Kasumi-1 (cell line): Measurements from ENCODE around the gene PCED1B.

Source experiments
- DNase-seq, 2 experiments: peaks; one replicate each; lab custom pipeline; 2025; lab: John Stamatoyannopoulos, UW

The PCED1B gene

DNA sequence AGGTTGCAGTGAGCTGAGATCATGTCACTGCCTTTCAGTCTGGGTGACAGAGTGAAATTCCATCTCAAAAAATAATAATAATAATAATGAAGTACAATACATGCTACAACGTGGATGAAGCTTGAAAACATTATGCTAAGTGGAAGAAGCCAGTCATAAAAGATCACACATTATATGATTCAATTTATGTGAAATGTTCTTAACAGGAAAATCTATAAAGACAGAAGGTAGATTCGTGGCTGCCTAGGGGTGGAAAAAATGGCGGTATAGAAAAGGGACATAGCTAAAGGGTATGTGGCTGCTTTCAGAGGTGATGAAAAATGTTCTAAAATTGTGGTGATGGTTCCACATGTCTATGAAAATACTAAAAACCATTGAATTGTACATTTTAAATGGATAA, 41.3 kb downstream of the PCED1B start:
- no peak for DNase-seq

GRCh38 chr12:47121146-47121545, 41.7 kb downstream of the PCED1B start:
- DNase-seq: no peak

DNA sequence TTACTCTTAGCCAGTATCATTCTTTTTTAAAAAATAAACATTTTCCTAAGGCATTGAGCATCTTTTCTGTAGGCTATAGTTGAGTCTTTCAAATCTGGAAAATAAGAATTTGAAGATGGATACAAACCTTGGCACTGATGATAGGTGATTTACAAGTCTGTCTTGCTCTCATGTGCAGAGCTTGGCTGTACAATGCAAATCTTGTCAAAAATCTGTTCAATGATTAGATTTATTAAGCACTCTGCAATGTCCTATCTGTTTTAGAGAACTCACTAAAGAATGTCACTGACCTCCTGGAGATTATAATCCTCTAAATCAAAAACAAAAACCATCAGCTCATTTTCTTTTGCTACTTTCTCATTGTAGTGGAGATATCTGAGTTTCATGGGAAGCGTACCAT, 43.2 kb downstream of the PCED1B start:
- no peak for DNase-seq

- DNase-seq: no peak
Measured at GRCh38 chr12:47123730-47124129, 44.3 kb downstream of the PCED1B start.

GRCh38 chr12:47124451-47124850, 45.0 kb downstream of the PCED1B start:
- no peak for DNase-seq

- no peak for DNase-seq
Measured at GRCh38 chr12:47126246-47126645, 46.8 kb downstream of the PCED1B start.

GRCh38 chr12:47131011-47131410, 51.6 kb downstream of the PCED1B start:
- no peak for DNase-seq

GRCh38 chr12:47134005-47134404, 54.6 kb downstream of the PCED1B start:
- no peak for DNase-seq

DNA sequence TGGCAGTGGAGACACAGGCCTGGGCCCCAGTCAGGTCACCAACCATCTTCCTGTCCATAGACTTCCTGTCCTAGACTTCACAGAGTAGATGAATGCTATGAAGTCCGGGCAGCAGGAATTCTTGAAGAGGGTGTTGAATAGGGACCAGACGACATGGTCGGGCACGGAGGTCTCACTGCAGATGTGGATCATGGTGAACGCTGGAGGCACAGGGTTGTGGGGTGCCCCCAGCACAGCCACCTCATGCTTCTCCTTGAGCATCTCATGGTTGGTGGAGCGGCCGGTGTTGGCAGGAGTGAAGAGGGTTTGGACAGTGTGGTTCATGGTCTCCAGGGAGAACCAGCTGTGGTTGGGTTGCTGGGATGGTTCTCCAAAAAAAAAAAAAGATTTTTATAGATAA, 56.2 kb downstream of the PCED1B start:
- DNase-seq: no peak

- peak; percentile 39 to 50 for DNase-seq
Measured at GRCh38 chr12:47139000-47139681, 59.7 kb downstream of the PCED1B start.

- no peak for DNase-seq
Measured at GRCh38 chr12:47141459-47141858, 62.0 kb downstream of the PCED1B start.

GRCh38 chr12:47144769-47145168, 65.3 kb downstream of the PCED1B start:
- no peak for DNase-seq

GRCh38 chr12:47145188-47145587, 65.8 kb downstream of the PCED1B start:
- DNase-seq: no peak

DNA sequence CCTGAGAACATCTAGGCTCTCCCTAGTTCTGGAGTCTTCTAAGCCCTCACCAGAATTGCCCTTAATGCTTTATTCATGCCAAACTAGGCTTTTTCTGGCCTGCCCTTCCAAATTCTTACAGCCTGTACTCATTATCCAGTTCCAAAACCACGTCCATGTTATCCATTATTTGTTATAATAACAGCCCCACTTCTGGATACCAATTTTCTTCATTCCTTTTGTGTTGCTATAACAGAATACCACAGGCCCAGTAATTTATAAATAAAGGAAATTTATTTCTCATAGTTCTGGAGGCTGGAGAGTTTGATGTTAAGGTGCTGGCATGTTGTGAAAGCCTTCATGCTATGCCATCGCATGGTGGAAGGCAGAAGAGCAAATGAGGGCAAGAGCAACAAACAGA, 68.3 kb downstream of the PCED1B start:
- no peak for DNase-seq

DNA sequence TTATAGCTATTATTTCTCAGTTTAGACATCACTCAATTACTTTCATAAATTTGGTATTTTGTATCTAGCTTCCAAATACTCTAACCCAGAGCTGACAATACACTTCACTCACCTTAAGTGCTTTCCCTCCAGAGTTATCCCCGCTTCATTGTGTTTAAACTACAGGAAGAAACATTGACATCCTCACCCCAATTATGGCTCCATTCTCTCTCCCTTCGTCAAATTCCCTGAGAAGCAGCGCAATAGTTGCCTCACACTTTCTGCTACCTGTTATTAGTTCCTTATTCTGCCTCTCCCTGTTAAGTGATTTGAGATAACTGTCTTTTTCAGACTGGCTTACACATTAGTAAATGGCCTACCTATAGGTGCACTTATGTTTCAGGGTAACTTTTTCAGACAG, 69.7 kb downstream of the PCED1B start:
- DNase-seq: no peak

- DNase-seq: no peak
Measured at GRCh38 chr12:47152095-47152494, 72.7 kb downstream of the PCED1B start.

DNA sequence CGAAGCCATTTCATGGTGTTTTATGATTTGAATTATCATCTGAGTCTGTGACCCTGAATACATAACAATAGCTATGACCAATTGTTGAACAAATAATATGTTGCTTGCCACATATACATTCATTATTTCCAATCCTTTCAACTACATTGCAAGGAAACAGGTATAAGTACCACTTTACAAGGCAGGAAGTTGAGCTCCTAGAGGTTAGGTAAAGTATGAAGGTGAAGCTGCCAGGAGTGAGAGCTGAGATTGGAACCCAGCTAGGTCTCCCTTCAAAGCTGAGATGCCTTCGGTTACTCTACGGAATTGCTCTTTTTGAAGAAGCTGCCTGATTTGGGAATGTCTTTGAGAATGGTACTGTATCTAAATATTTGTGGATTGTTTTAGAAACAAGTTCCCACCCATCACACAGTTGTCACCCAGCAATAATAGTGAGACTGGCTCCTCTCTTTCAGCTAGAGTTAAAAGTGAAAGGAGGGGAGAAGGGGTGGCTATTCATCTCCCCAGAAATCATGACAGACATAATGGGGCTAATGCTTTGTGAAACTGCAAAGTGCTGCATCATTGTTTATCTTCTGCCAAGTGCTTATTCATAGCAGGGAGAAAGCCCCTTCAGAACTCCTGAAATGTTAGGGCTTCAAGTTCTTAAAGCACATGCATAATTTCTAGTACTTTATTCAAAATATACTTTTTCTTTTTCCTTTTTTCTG, 76.2 kb downstream of the PCED1B start:
- DNase-seq: no peak

DNA sequence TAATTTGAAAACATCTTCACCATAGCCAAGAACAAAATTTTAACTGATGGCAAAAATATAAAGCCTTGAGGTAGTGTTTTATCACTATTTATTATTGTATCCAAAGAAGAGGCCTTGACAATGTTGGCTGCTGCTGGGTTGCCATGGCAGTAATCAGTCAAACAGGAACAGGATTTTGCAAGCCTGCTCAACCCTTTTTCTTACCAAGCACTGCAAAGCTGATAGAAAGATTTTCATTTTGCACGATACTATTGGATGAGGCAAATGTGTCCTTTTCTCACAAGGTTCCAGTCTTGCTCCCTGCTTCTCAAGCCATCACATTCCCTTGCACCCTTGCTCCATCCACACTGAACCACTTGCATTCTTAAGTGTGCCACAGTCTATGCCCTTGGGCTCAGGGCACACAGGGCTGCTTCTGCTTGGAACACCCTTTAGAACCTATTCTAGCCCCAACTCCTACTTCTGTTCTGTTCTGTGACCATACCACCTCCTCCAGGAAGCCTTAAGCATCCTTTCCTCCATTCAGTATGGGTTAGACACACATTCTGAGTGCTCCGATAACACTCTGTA, 76.8 kb downstream of the PCED1B start:
- DNase-seq: peak; percentile 2 to 13

- no peak for DNase-seq
Measured at GRCh38 chr12:47158792-47159191, 79.4 kb downstream of the PCED1B start.

- DNase-seq: no peak
Measured at GRCh38 chr12:47159348-47159747, 79.9 kb downstream of the PCED1B start.

GRCh38 chr12:47160316-47161244, 81.2 kb downstream of the PCED1B start:
- DNase-seq: no peak

DNA sequence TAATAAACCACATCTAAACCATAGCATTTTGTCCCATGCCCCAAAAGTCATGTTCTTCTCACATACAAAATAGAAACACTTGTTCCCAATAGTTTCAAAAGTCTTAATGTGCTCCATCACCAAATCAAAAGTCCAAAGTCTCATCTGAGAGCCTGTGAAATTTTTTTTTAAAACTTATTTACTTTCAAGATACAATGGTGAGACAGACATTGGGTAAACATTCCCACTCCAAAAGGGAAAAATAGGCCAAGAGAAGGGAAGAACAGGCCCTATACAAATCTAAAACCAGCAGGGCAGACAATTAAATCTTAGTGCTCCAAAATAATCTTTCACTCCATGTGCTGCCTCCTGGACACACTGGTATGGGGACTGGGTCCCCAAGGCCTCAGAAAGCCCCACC, 84.7 kb downstream of the PCED1B start:
- no peak for DNase-seq
